Heart right ventricle (tissue), 16 donors: ENCODE results near the gene DAGLA. TPM values are rescaled to one million over a fixed set of nuclear protein-coding genes. Genes with fewer than 3 reads are reported as not detected.

Experiments used
- ATAC-seq, 8 donors: fragments of 200-7000 bp; cut with Tn5 transposase; one replicate each; pipeline ENCODE4 v1.9.1; 2020; ENCODE audit warnings: mild to moderate bottlenecking in 8 of 8, moderate library complexity in 8 of 8, moderate number of reproducible peaks in 1 of 8
- DNase-seq, 2 donors: peaks; one replicate each; pipeline ENCODE4 v3.0.0-alpha.2; 2020
- H3K27ac ChIP-seq, 10 donors: fragments of 200-600 bp; sonication (generic) in 2 of 10; one replicate each; pipeline versions ENCODE4 v1.5.0 to v1.8.0; 2020 to 2022; ENCODE audit warnings: mild to moderate bottlenecking in 3 of 10
- H3K27me3 ChIP-seq, 7 donors: fragments of 200-600 bp; one replicate each; pipeline ENCODE4 v1.8.0; 2021 to 2022; ENCODE audit warnings: mild to moderate bottlenecking in 2 of 7
- H3K36me3 ChIP-seq, 9 donors: fragments of 200-600 bp; sonication (generic) in 1 of 9; one replicate each; pipeline versions ENCODE4 v1.5.0 to v1.8.0; 2020 to 2022; ENCODE audit warnings: mild to moderate bottlenecking in 2 of 9
- H3K4me1 ChIP-seq, 9 donors: fragments of 200-600 bp; sonication (generic) in 1 of 9; one replicate each; pipeline versions ENCODE4 v1.5.0 to v1.8.0; 2020 to 2022; ENCODE audit warnings: mild to moderate bottlenecking in 4 of 9
- H3K4me3 ChIP-seq, 10 donors: fragments of 200-600 bp; sonication (generic) in 2 of 10; one replicate each; pipeline versions ENCODE4 v1.5.0 to v1.8.0; 2020 to 2022; ENCODE audit warnings: mild to moderate bottlenecking in 7 of 10, moderate library complexity in 2 of 10
- H3K9me3 ChIP-seq, 11 donors: fragments of 200-600 bp in 10 of 11; sonication (generic) in 2 of 11; one replicate each; pipeline versions ENCODE4 v1.5.0 to v1.8.0; 2013 to 2022; ENCODE audit warnings: mild to moderate bottlenecking in 2 of 11, control low read depth in 1 of 11, moderate library complexity in 1 of 11
- WGBS, 2 donors: extraction: QIAGEN DNeasy Blood & Tissue Kit; methylation state at CpG; one replicate each; pipeline ENCODE4 v1.1.7; 2013; ENCODE audit warnings: inconsistent platforms in 1 of 2; 5-methylcytosine and 5-hydroxymethylcytosine counted together
- intact Hi-C, 10 donors: fragments of 100-400 bp; cut with DNase I; formaldehyde crosslinking; loops; one replicate each; pipeline versions ENCODE4 v1.11.1 to v1.14.2; 2022
- polyA plus RNA-seq, 2 donors: library from polyadenylated mRNA; stranded (reverse); fragments of 200-250 nt; gene quantifications; one replicate each; pipeline ENCODE4 v1.2.3, GENCODE V29; 2013
- total RNA-seq, 10 donors: library from RNA; stranded (reverse); fragmentation: NEBNext Ultra II Directional in 3 of 10; extraction: Animal tissue kit (Norgen Biotek cat#: 25700) in 3 of 10; gene quantifications; one replicate each; pipeline versions ENCODE4 v1.2.1 to v1.2.4, GENCODE V29; 2021 to 2023
- TF ChIP-seq, protein P1 (sequence below), 9 donors: fragments of 200-600 bp; sonication (generic) in 2 of 9; IDR thresholded peaks; one replicate each; pipeline versions ENCODE4 v1.5.0 to v1.8.0; 2021 to 2022; ENCODE audit warnings: antibody characterized with exemption in 9 of 9, mild to moderate bottlenecking in 5 of 9, moderate library complexity in 1 of 9
- donor health status: Arrhythmogenic right ventricular cardiomyopathy.
- donor health status: ischemic (EF 13 %, LVEDD 7.1; RV severe dilation, severe dysfunction).
- donor health status: healthy with polysubstance abuse.
- donor health status: DM: no; HTN: yes; CAD: no.
- donor health status: DM: no; HTN: no; CAD: no.
- donor health status: ischemic (EF 25% LVEDD 6.9; RV normal size, moderate dysfunction).
- donor health status: ischemic (EF 25% LVEDD 5.7; RV mildly dilated, moderate dysfunction).
- donor health status: healthy.
- donor health status: DM: yes; HTN: yes; CAD: no.
- donor health status: Ischemic cardiomyopathy.
- donor health status: ischemic (EF 35%, LVEDD 5.7; RV mildly dilated, moderate dysfunction).
- donor health status: nonischemic (EF 11% LVEDD 7.7; RV severe dilation, severe dysfunction).
- donor health status: DM: yes; HTN: yes; CAD: no.
- donor health status: PGD.
- donor health status: ischemic (EF 29% LVEDD 5.4; RV normal size, mild dysfunction).
- donor health status: nonischemic (EF 23%, LVEDD 6.1; RV moderate dilation, normal function).

DAGLA gene
- total and polyA plus RNA-seq, 12 donors, result 1.5 to 5.0 (median 3.2) TPM

DNA sequence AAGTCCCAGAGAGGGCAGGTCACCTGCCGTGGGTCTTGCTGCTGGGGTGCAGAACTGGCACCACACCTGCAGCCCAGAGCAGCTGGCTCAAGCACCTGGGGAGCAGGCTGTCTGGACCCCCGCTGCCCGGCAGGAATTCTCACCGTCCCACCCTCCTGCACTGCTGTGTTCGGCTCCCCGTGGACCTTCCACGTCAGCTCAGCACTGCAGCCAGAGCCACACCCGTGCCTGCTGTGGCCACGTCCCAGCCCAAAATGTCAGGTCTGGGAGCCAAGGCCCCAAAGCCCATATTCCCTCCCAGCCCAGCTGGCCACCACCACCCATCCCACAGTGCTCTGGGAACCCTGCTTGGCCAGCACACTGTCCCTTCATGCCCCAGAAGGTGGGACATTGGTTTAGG is 44.2 kb downstream of the DAGLA start:
- peak in 2 of 8 donors; percentile 7 to 30 for ATAC-seq

GRCh38 chr11:61725781-61726231 is 45.6 kb downstream of the DAGLA start:
- Histone ChIP-seq H3K9me3 (no peaks in the 10 kb centered on the region), H3K36me3 (peaks cover 0 to 60% (median 0%) of the 10 kb centered on the region in 9 donors), H3K4me1 (peaks cover 0 to 25% (median 0%) of the 10 kb centered on the region in 9 donors), H3K4me3 (no peak overlapping the region), H3K27me3 (no peaks in the 10 kb centered on the region), H3K27ac (no peak overlapping the region)
- TF ChIP-seq, protein P1, sequence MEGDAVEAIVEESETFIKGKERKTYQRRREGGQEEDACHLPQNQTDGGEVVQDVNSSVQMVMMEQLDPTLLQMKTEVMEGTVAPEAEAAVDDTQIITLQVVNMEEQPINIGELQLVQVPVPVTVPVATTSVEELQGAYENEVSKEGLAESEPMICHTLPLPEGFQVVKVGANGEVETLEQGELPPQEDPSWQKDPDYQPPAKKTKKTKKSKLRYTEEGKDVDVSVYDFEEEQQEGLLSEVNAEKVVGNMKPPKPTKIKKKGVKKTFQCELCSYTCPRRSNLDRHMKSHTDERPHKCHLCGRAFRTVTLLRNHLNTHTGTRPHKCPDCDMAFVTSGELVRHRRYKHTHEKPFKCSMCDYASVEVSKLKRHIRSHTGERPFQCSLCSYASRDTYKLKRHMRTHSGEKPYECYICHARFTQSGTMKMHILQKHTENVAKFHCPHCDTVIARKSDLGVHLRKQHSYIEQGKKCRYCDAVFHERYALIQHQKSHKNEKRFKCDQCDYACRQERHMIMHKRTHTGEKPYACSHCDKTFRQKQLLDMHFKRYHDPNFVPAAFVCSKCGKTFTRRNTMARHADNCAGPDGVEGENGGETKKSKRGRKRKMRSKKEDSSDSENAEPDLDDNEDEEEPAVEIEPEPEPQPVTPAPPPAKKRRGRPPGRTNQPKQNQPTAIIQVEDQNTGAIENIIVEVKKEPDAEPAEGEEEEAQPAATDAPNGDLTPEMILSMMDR (IDR thresholded peaks at IDR 0.05), result no peak
- ATAC-seq (no peak), DNase-seq (no peak)
- WGBS, 2 donors, result 79 to 83% methylated on average over 12 of the region's 12 CpGs
- intact Hi-C loops, result no loop called here

More for the DNA sequence above, 44.2 kb downstream of the DAGLA start:
- H3K4me3 ChIP-seq, result no peak overlapping the region
- peaks cover 0 to 24% (median 0%) of the 10 kb centered on the region in 9 donors for H3K4me1 ChIP-seq
- intact Hi-C loops, result no loop called here
- TF ChIP-seq, protein P1 (IDR thresholded peaks at IDR 0.05), result no peak
- H3K27me3 ChIP-seq, result no peaks in the 10 kb centered on the region
- no peaks in the 10 kb centered on the region for H3K9me3 ChIP-seq
- H3K36me3 ChIP-seq, result peaks cover 0 to 56% (median 0%) of the 10 kb centered on the region in 9 donors
- peak in 1 of 2 donors; percentile 50 for DNase-seq
- no peak overlapping the region for H3K27ac ChIP-seq
- WGBS, 2 donors, result 68 to 85% methylated on average over 9 of the region's 9 CpGs

GRCh38 chr11:61726775-61727174 is 46.6 kb downstream of the DAGLA start:
- TF ChIP-seq, protein P1 (IDR thresholded peaks at IDR 0.05), result no peak
- 82% methylated on average over 13 of the region's 13 CpGs for WGBS, 2 donors

DNA sequence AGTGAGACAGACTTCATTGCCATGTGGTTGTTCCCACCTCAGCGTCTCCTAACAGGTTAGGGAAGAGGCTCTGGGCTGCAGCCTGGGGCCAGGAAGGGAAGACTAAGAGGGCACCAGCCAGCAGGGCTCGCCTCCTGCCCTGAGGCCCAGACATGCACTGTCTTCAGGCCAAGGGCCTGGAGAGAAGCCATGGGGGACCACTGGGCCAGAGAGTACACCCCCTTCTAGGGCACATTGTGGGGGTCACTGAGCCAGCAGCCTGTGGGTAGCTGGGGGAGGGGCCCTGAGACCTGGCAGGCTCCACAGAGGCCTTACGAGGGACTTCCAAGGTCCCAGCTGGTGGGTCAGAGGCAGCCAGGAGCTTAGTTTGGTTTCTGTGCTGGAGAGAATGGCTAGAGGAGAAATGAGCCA is 47.2 kb downstream of the DAGLA start:
- Histone ChIP-seq H3K9me3 (no peaks in the 10 kb centered on the region), H3K27ac (peak overlapping the region in 5 of 10 donors; percentile 4 to 41 (median 16)), H3K27me3 (no peaks in the 10 kb centered on the region), H3K36me3 (peaks cover 0 to 60% (median 0%) of the 10 kb centered on the region in 9 donors), H3K4me1 (peaks cover 0 to 34% (median 2%) of the 10 kb centered on the region in 9 donors), H3K4me3 (no peak overlapping the region)
- intact Hi-C loops, result no loop called here
- 77 to 82% methylated on average over 3 of the region's 3 CpGs for WGBS, 2 donors
- ATAC-seq, result peak in 5 of 8 donors; percentile 10 to 41 (median 13)
- DNase-seq, result no peak
- TF ChIP-seq, protein P1 (IDR thresholded peaks at IDR 0.05), result no peak

More at GRCh38 chr11:61726775-61727174, 46.6 kb downstream of the DAGLA start:
- Histone ChIP-seq H3K9me3 (no peaks in the 10 kb centered on the region), H3K4me1 (peaks cover 0 to 27% (median 0%) of the 10 kb centered on the region in 9 donors), H3K4me3 (no peak overlapping the region), H3K27me3 (no peaks in the 10 kb centered on the region), H3K36me3 (peaks cover 0 to 60% (median 0%) of the 10 kb centered on the region in 9 donors), H3K27ac (no peak overlapping the region)
- intact Hi-C loops, result no loop called here
- ATAC-seq (no peak), DNase-seq (no peak)
